Lower lobe of right lung (tissue), 2 donors: ENCODE data around the gene HMGXB3. TPM values are rescaled to one million over a fixed set of nuclear protein-coding genes. Genes with fewer than 3 reads are reported as not detected.

Source experiments
- ATAC-seq, 2 donors: fragments of 200-7000 bp; cut with Tn5 transposase; one replicate each; pipeline ENCODE4 v1.9.1; 2020 to 2022; ENCODE audit warnings: mild to moderate bottlenecking in 2 of 2, moderate library complexity in 2 of 2
- DNase-seq: peaks from one replicate; pipeline ENCODE4 v3.0.0-alpha.2; 2020
- H3K27ac ChIP-seq: fragments of 200-600 bp; one replicate; pipeline ENCODE4 v1.8.0; 2022
- H3K27me3 ChIP-seq: fragments of 200-600 bp; one replicate; pipeline ENCODE4 v1.8.0; 2022; ENCODE audit warnings: low read depth
- H3K36me3 ChIP-seq: fragments of 200-600 bp; one replicate; pipeline ENCODE4 v1.8.0; 2022; ENCODE audit warnings: mild to moderate bottlenecking
- H3K4me1 ChIP-seq: fragments of 200-600 bp; one replicate; pipeline ENCODE4 v1.8.0; 2022
- H3K4me3 ChIP-seq: fragments of 200-600 bp; one replicate; pipeline ENCODE4 v1.8.0; 2022; ENCODE audit warnings: mild to moderate bottlenecking
- H3K9me3 ChIP-seq: fragments of 200-600 bp; one replicate; pipeline ENCODE4 v1.8.0; 2022
- CTCF ChIP-seq: fragments of 200-600 bp; IDR thresholded peaks from one replicate; pipeline ENCODE4 v1.8.0; 2022; ENCODE audit warnings: antibody characterized with exemption, mild to moderate bottlenecking
- intact Hi-C: fragments of 100-400 bp; cut with DNase I; formaldehyde crosslinking; loops from one replicate; pipeline ENCODE4 v1.11.0; 2022
- total RNA-seq: library from RNA; stranded (reverse); fragmentation: NEBNext Ultra II Directional; extraction: Animal tissue kit (Norgen Biotek cat#: 25700); gene quantifications from one replicate; pipeline ENCODE4 v1.2.1, GENCODE V29; 2021
- donor health status: DM: no; HTN: yes; CAD: no; lungs with severe emphysema.

The HMGXB3 gene
- total RNA-seq, 1 donor from 2014 or later: 28.3 TPM

- no peak for DNase-seq
- peaks cover 58% of the 10 kb centered on the region for H3K36me3 ChIP-seq
Observed at GRCh38 chr5:150055326-150056074, 55.0 kb downstream of the HMGXB3 start.

GRCh38 chr5:150056075-150056443, 55.5 kb downstream of the HMGXB3 start:
- Histone ChIP-seq H3K4me1 (peaks cover 18% of the 10 kb centered on the region), H3K27me3 (no peaks in the 10 kb centered on the region), H3K9me3 (no peaks in the 10 kb centered on the region), H3K27ac (no peak overlapping the region), H3K36me3 (peaks cover 52% of the 10 kb centered on the region), H3K4me3 (no peak overlapping the region)
- DNase-seq (no peak), ATAC-seq (no peak)
- no peak for TF ChIP-seq CTCF
- intact Hi-C loops: no loop called here

More at GRCh38 chr5:150055326-150056074, 55.0 kb downstream of the HMGXB3 start:
- H3K4me3 ChIP-seq: no peak overlapping the region
- H3K27ac ChIP-seq: no peak overlapping the region
- peaks cover 24% of the 10 kb centered on the region for H3K4me1 ChIP-seq
- H3K9me3 ChIP-seq: no peaks in the 10 kb centered on the region
- intact Hi-C loops: no loop called here
- no peaks in the 10 kb centered on the region for H3K27me3 ChIP-seq
- TF ChIP-seq CTCF: no peak
- no peak for ATAC-seq

GRCh38 chr5:150057052-150057451, 56.5 kb downstream of the HMGXB3 start:
- H3K9me3 ChIP-seq: no peaks in the 10 kb centered on the region
- no peaks in the 10 kb centered on the region for H3K27me3 ChIP-seq
- intact Hi-C loops: no loop called here
- peaks cover 42% of the 10 kb centered on the region for H3K36me3 ChIP-seq
- ATAC-seq (no peak), DNase-seq (no peak)
- no peak overlapping the region for H3K27ac ChIP-seq
- no peak for TF ChIP-seq CTCF
- H3K4me1 ChIP-seq: peaks cover 12% of the 10 kb centered on the region
- H3K4me3 ChIP-seq: no peak overlapping the region

- Histone ChIP-seq H3K9me3 (no peaks in the 10 kb centered on the region), H3K27ac (no peak overlapping the region), H3K36me3 (peaks cover 38% of the 10 kb centered on the region), H3K27me3 (no peaks in the 10 kb centered on the region), H3K4me3 (no peak overlapping the region), H3K4me1 (peaks cover 12% of the 10 kb centered on the region)
- TF ChIP-seq CTCF: no peak
- intact Hi-C loops: no loop called here
- DNase-seq (no peak), ATAC-seq (no peak)
Observed at GRCh38 chr5:150057511-150057910, 57.0 kb downstream of the HMGXB3 start.

- Histone ChIP-seq H3K27me3 (no peaks in the 10 kb centered on the region), H3K9me3 (no peaks in the 10 kb centered on the region), H3K36me3 (peaks cover 33% of the 10 kb centered on the region), H3K4me1 (peaks cover 12% of the 10 kb centered on the region), H3K4me3 (no peak overlapping the region), H3K27ac (no peak overlapping the region)
- TF ChIP-seq CTCF: no peak
- no peak for ATAC-seq
- DNase-seq: no peak
- intact Hi-C loops: no loop called here
Observed at GRCh38 chr5:150057996-150058395, 57.5 kb downstream of the HMGXB3 start.
